Calu3 (cell line): ENCODE results near the gene RHOBTB3. TPM values are rescaled to one million over a fixed set of nuclear protein-coding genes. Genes with fewer than 3 reads are reported as not detected.

Experiments used
- BruUV-seq: library from RNA; stranded (reverse); fragments of 400-500 nt; replicated peaks from 2 replicates; lab custom pipeline; 2021; lab: Mats Ljungman, UMichigan
- CTCF ChIA-PET: fragments of 300-600 bp; sonication (Branson Sonifier 250); formaldehyde crosslinking; loops from one replicate; lab custom pipeline; 2022; ENCODE audit warnings: antibody characterized with exemption; lab: Charles Lee
- DNase-seq: peaks from one replicate; pipeline ENCODE4 v3.0.0; 2022
- H3K27ac Mint-ChIP-seq: one replicate; pipeline ENCODE4 v1.8.0; 2022; ENCODE audit warnings: mixed read lengths; ENCODE audit not compliant: unreplicated experiment
- H3K27me3 Mint-ChIP-seq: one replicate; pipeline ENCODE4 v1.8.0; 2022; ENCODE audit warnings: mixed read lengths; ENCODE audit not compliant: unreplicated experiment
- H3K36me3 Mint-ChIP-seq: one replicate; pipeline ENCODE4 v1.8.0; 2022; ENCODE audit warnings: mild to moderate bottlenecking, moderate library complexity, mixed read lengths; ENCODE audit not compliant: insufficient read depth, unreplicated experiment
- H3K4me1 Mint-ChIP-seq: one replicate; pipeline ENCODE4 v1.8.0; 2022; ENCODE audit warnings: mild to moderate bottlenecking, low read depth, mixed read lengths; ENCODE audit not compliant: unreplicated experiment
- H3K4me3 Mint-ChIP-seq: one replicate; pipeline ENCODE4 v1.8.0; 2022; ENCODE audit warnings: mild to moderate bottlenecking, low read depth, moderate library complexity, mixed read lengths; ENCODE audit not compliant: unreplicated experiment
- H3K9me3 Mint-ChIP-seq: one replicate; pipeline ENCODE4 v1.8.0; 2022; ENCODE audit warnings: low read depth, mixed read lengths; ENCODE audit not compliant: unreplicated experiment
- intact Hi-C: fragments of 100-400 bp; cut with micrococcal nuclease; formaldehyde crosslinking; loops from one replicate; pipeline ENCODE4 v1.10.0; 2022; ENCODE audit not compliant: unreplicated experiment
- total RNA-seq: library from RNA; stranded (reverse); gene quantifications from 2 replicates; pipeline ENCODE4 v1.2.3, GENCODE V29; 2022
- TF ChIP-seq, protein P1 (sequence below): fragments of 200-600 bp; IDR thresholded peaks from one replicate; pipeline ENCODE4 v1.8.0; 2022; ENCODE audit warnings: antibody characterized with exemption; ENCODE audit not compliant: unreplicated experiment

RHOBTB3 gene
- total RNA-seq, 1 experiment from 2014 or later = 41.1 TPM

DNA sequence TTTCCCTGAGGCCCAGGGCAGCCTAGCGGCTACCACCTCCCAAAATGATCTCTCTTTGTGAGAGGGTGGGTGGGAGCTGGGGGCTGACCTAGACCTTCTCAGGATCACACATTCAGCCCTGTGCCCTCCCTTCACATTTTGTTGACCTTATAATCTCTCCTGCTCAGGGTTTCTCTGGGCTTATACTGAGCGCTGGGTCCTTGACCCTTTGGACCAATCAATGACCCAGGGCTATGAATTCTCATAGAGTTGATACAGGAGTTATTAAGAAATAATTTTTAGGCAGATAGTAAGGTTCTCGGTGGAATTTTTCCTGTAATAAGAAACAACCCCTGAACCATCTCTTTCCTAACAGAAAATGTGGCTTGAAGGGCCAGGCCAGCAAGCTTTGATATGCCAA is 69.4 kb downstream of the RHOBTB3 start:
- CTCF ChIA-PET = no interaction called here
- TF ChIP-seq, protein P1, sequence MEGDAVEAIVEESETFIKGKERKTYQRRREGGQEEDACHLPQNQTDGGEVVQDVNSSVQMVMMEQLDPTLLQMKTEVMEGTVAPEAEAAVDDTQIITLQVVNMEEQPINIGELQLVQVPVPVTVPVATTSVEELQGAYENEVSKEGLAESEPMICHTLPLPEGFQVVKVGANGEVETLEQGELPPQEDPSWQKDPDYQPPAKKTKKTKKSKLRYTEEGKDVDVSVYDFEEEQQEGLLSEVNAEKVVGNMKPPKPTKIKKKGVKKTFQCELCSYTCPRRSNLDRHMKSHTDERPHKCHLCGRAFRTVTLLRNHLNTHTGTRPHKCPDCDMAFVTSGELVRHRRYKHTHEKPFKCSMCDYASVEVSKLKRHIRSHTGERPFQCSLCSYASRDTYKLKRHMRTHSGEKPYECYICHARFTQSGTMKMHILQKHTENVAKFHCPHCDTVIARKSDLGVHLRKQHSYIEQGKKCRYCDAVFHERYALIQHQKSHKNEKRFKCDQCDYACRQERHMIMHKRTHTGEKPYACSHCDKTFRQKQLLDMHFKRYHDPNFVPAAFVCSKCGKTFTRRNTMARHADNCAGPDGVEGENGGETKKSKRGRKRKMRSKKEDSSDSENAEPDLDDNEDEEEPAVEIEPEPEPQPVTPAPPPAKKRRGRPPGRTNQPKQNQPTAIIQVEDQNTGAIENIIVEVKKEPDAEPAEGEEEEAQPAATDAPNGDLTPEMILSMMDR = no peak
- Mint-ChIP-seq H3K4me1 (peaks cover 44% of the 10 kb centered on the region), H3K4me3 (no peak overlapping the region), H3K27ac (no peak overlapping the region), H3K27me3 (no peaks in the 10 kb centered on the region), H3K36me3 (peaks cover 5% of the 10 kb centered on the region), H3K9me3 (no peaks in the 10 kb centered on the region)
- DNase-seq = no peak
- no TSS peak for BruUV-seq
- intact Hi-C loops = loop anchor here (5.0 kb wide), 1 partner anchor 37 kb away; no protein-coding TSS in a partner anchor

DNA sequence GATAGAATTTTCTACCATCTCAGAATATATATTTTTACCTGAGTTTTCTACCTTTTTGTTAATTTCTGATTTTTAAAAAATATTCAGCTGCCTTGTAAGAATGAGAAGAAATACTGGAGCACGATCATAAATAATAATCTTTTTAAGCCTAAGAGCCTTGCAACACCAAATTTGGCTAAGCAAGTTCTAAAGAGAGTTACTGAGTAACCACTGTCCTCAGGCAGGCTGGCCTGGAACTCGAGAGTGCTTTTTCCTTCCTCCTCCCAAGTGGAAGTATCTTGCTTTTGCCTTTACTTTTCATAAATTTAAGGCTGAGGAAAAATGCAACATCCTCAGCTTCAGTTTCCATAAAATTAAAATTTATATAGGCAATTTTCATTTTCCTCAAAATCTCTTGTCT is 70.4 kb downstream of the RHOBTB3 start:
- no peak overlapping the region for H3K4me3 Mint-ChIP-seq

DNA sequence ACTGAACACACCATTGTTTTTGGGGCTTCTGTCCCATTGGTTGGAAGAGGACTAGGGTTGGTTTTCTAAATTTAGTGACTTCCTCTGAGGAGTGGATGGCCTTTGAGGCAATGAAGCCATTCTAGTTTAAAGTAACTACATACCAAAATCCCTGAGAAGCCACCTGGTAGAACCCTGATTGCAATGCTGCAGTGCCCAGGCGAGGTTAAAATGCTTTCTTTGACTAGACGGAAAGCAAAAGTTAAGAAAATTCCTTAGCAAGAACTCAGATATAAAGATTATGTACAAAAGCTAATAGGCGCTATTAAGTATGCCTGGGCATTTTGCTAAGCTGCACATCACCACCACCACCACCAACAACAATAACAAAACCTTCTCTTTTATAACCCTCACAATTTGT is 70.8 kb downstream of the RHOBTB3 start:
- H3K27me3 Mint-ChIP-seq = no peaks in the 10 kb centered on the region
- intact Hi-C loops = loop anchor here (5.0 kb wide), 1 partner anchor 35 kb away; no protein-coding TSS in a partner anchor
- TF ChIP-seq, protein P1 = no peak
- peaks cover 44% of the 10 kb centered on the region for H3K4me1 Mint-ChIP-seq
- H3K36me3 Mint-ChIP-seq = peaks cover 5% of the 10 kb centered on the region
- no peak overlapping the region for H3K27ac Mint-ChIP-seq
- no TSS peak for BruUV-seq
- no peak overlapping the region for H3K4me3 Mint-ChIP-seq
- CTCF ChIA-PET = interaction anchor here (0.7 kb wide), 1 partner anchor 56 kb away, joined by 3 read pairs; no protein-coding TSS in a partner anchor
- H3K9me3 Mint-ChIP-seq = no peaks in the 10 kb centered on the region
- no peak for DNase-seq

More for the DNA sequence above, 70.4 kb downstream of the RHOBTB3 start:
- DNase-seq = no peak
- intact Hi-C loops = loop anchor here (5.0 kb wide), 1 partner anchor 36 kb away; no protein-coding TSS in a partner anchor
- no TSS peak for BruUV-seq
- Mint-ChIP-seq H3K4me1 (peaks cover 44% of the 10 kb centered on the region), H3K9me3 (no peaks in the 10 kb centered on the region), H3K36me3 (peaks cover 5% of the 10 kb centered on the region), H3K27me3 (no peaks in the 10 kb centered on the region), H3K27ac (no peak overlapping the region)
- TF ChIP-seq, protein P1 = no peak
- CTCF ChIA-PET = no interaction called here

DNA sequence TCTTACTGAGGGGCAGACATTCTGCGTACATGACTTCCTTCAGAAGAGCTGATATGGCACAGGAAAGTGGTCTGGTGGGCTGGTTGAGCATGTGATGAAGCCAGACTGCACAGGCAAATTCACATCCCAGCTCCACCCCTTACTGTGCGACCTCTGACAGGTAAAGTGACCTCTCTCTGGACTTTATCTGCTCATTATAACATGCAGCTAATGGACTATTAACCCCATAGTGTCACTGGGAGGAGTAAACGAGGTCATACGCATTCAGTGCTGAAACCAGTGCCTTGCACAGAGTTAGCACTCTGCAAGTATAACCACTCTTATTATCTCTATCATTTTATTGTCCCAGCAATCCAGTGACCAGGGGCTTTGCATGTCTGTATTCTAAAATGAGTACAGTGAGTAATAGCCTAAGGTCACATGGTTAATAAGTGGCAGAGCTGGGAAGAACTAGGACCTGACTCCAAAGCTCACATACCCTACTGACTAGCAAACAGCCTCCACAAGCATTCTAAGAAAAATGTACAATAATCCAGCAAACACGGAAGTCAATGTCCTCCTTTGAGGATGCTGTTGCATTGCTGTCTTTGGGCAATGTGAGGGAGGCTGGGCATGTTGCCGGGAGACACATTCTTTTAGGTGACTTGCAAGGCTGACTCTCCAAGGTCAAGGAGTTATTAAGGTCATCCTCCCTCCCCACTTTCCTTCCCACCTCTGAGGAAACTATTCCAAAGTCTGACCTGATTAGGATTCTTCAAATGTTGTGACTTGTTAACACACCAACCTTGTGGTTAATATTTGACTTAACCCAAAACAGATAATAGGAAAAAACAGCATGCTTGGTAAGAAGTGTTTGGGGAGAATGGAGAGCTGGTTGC is 72.4 kb downstream of the RHOBTB3 start:
- TF ChIP-seq, protein P1 = no peak
- no TSS peak for BruUV-seq
- Mint-ChIP-seq H3K4me3 (no peak overlapping the region), H3K4me1 (peaks cover 51% of the 10 kb centered on the region), H3K36me3 (peaks cover 5% of the 10 kb centered on the region), H3K27ac (peak overlapping the region; percentile 32), H3K27me3 (no peaks in the 10 kb centered on the region), H3K9me3 (no peaks in the 10 kb centered on the region)
- peak; percentile 32 for DNase-seq
- intact Hi-C loops = loop anchor here (5.0 kb wide), 1 partner anchor 34 kb away; no protein-coding TSS in a partner anchor
- CTCF ChIA-PET = interaction anchor here (1.2 to 1.8 kb wide), 2 partner anchors 20 to 22 kb away, joined by 4 to 9 read pairs; partner anchors contain the start of gene GLRX
